Osteoblast (primary cell): Measurements from ENCODE around the gene NISCH. TPM values are rescaled to one million over a fixed set of nuclear protein-coding genes. Genes with fewer than 3 reads are reported as not detected.

Experiments
- DNase-seq: peaks from one replicate; pipeline ENCODE4 v3.0.0; 2011; ENCODE audit warnings: low spot score, mixed read lengths; ENCODE audit not compliant: insufficient read length; ENCODE audit errors: missing footprints
- H2AFZ ChIP-seq: 2 replicates; pipeline ENCODE4 v1.6.0; 2011; ENCODE audit warnings: mild to moderate bottlenecking, low read length
- H3K27ac ChIP-seq: 2 replicates; pipeline ENCODE4 v1.5.1; 2011; ENCODE audit warnings: mild to moderate bottlenecking, low read depth, low read length, moderate library complexity
- H3K27me3 ChIP-seq: 2 replicates; pipeline ENCODE4 v1.6.0; 2012; ENCODE audit warnings: mild to moderate bottlenecking, control low read depth, inconsistent platforms, low read length, moderate library complexity; ENCODE audit not compliant: insufficient read depth
- H3K36me3 ChIP-seq: 2 replicates; pipeline ENCODE4 v1.5.1; 2011; ENCODE audit warnings: mild to moderate bottlenecking, low read length, control low read depth, moderate library complexity; ENCODE audit not compliant: insufficient read depth
- H3K4me1 ChIP-seq: 2 replicates; pipeline ENCODE4 v1.5.1; 2011; ENCODE audit warnings: mild to moderate bottlenecking, low read length, control low read depth, moderate library complexity; ENCODE audit not compliant: insufficient read depth
- H3K4me2 ChIP-seq: 2 replicates; pipeline ENCODE4 v1.6.0; 2011; ENCODE audit warnings: mild to moderate bottlenecking, low read length; ENCODE audit not compliant: insufficient read depth
- H3K4me3 ChIP-seq: fragments of 200-600 bp; sonication (generic); 3 replicates; pipeline ENCODE4 v1.5.1; 2012; ENCODE audit warnings: mild to moderate bottlenecking, low read length, inconsistent platforms; ENCODE audit not compliant: insufficient read depth
- H3K79me2 ChIP-seq: 2 replicates; pipeline ENCODE4 v1.6.0; 2012; ENCODE audit warnings: mild to moderate bottlenecking, low read length, control low read depth, inconsistent platforms; ENCODE audit not compliant: insufficient read depth
- H3K9me3 ChIP-seq: 2 replicates; pipeline ENCODE4 v1.5.1; 2011; ENCODE audit warnings: low read depth, low read length, control low read depth
- H4K20me1 ChIP-seq: 2 replicates; pipeline ENCODE4 v1.6.0; 2012; ENCODE audit warnings: mild to moderate bottlenecking, low read length, control low read depth; ENCODE audit not compliant: insufficient read depth
- total RNA-seq: library from RNA; depleted of rRNA; stranded (reverse); fragments of >200 nt; gene quantifications from 2 replicates; pipeline ENCODE4 v1.2.3, GENCODE V29; 2012
- TF ChIP-seq, protein P1 (sequence below): IDR thresholded peaks from 2 replicates; pipeline ENCODE4 v1.5.1; 2011; ENCODE audit warnings: mild to moderate bottlenecking, low read depth, low read length, moderate library complexity; ENCODE audit errors: extremely low read depth

Gene NISCH
- total RNA-seq, 1 donor: 83.2 TPM

DNA sequence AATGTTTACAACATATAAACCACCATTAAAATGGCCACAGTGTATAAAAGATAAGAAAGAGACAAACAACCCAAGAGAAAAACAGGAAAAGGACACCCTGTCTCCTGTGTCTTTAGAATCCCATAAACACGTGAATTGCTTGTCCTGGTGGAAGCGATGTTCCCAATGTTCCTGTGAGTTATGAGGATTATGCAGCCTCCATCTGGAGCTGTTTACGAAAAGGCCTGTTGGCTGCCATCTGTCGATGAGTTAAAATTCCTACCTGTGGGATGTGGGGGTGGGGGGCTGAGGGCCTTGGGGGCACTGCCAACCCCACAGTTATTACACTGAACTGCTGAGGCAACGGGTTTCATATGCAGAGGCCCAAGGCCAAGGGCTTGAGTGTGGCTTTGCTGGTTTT, 13.6 kb downstream of the NISCH start:
- DNase-seq: no peak

DNA sequence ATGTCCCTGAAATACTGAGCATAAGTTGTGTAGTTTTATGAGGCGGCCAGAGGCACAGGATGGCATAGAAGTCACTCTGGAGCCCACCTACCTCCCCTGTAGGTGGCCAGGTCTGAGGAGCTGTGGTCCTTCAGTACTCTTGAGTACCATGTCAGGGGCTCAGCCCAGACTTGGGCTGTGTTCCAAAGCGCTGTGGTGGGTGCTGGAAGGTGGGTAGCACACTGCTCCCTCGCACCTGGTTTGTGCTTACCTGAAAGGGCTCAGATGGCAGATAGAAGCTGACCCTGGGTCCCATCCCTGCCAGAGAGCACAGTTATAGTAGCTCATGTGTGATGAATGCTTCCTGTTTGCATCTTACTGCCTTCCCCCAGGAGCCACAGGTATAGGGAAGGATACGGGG, 15.5 kb downstream of the NISCH start:
- DNase-seq: no peak
- Histone ChIP-seq H3K4me2 (no peak overlapping the region), H2AFZ (no peak overlapping the region), H3K4me3 (no peak overlapping the region), H4K20me1 (peaks cover 36% of the 10 kb centered on the region), H3K9me3 (no peaks in the 10 kb centered on the region), H3K36me3 (peaks cover 59% of the 10 kb centered on the region), H3K27ac (no peak overlapping the region), H3K27me3 (no peaks in the 10 kb centered on the region), H3K4me1 (peaks cover 16% of the 10 kb centered on the region), H3K79me2 (peaks cover 50% of the 10 kb centered on the region)
- TF ChIP-seq, protein P1, sequence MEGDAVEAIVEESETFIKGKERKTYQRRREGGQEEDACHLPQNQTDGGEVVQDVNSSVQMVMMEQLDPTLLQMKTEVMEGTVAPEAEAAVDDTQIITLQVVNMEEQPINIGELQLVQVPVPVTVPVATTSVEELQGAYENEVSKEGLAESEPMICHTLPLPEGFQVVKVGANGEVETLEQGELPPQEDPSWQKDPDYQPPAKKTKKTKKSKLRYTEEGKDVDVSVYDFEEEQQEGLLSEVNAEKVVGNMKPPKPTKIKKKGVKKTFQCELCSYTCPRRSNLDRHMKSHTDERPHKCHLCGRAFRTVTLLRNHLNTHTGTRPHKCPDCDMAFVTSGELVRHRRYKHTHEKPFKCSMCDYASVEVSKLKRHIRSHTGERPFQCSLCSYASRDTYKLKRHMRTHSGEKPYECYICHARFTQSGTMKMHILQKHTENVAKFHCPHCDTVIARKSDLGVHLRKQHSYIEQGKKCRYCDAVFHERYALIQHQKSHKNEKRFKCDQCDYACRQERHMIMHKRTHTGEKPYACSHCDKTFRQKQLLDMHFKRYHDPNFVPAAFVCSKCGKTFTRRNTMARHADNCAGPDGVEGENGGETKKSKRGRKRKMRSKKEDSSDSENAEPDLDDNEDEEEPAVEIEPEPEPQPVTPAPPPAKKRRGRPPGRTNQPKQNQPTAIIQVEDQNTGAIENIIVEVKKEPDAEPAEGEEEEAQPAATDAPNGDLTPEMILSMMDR: no peak

More for the DNA sequence above, 13.6 kb downstream of the NISCH start:
- TF ChIP-seq, protein P1: no peak
- peaks cover 25% of the 10 kb centered on the region for H3K4me1 ChIP-seq
- H3K9me3 ChIP-seq: no peaks in the 10 kb centered on the region
- H3K27me3 ChIP-seq: no peaks in the 10 kb centered on the region
- no peak overlapping the region for H3K27ac ChIP-seq
- no peak overlapping the region for H3K4me2 ChIP-seq
- no peak overlapping the region for H2AFZ ChIP-seq
- peaks cover 42% of the 10 kb centered on the region for H3K36me3 ChIP-seq
- no peak overlapping the region for H3K4me3 ChIP-seq
- H4K20me1 ChIP-seq: peaks cover 43% of the 10 kb centered on the region
- peaks cover 62% of the 10 kb centered on the region for H3K79me2 ChIP-seq

DNA sequence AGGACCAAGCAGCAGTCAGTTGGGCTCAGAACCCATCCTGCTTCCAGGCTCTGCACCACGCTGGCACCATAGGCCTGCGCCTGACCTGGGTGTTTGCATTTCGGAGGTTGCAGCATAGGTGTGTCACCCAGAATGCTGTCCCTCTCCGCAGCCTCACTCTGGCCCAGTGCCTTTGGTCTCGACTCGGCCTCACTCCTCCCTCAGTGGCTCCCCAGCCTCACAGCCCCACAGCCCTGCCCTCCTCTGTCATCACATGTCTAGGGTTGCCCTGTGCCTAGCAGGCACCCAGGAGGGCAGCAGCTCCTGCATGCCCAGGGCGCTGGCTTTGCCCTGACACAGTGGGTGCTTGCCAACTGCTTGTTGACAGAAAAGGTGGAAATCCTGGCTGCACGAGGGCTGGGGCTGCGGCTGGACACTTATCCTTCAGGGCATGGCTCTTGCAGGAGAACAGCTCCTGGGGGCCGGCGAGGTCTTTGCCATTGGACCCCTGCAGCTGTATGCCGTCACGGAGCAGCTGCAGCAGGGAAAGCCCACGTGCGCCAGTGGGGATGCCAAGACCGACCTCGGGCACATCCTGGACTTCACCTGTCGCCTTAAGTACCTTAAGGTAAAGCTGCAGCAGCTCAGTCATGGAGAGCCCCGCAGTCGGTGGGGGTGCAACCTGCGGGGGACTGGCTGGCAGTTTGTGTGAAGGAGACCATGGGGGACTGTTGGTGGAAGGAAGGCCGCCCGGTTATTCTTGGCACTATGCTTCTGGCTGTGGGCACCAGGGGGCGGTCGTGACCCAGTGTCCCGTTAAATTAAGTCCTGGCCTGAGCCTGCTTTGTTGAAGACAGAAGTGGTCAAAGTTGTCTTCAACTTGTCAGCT, 16.2 kb downstream of the NISCH start:
- Histone ChIP-seq H3K4me3 (no peak overlapping the region), H3K4me1 (peaks cover 9% of the 10 kb centered on the region), H3K4me2 (no peak overlapping the region), H3K27ac (no peak overlapping the region), H3K27me3 (no peaks in the 10 kb centered on the region), H3K9me3 (no peaks in the 10 kb centered on the region), H3K79me2 (peaks cover 47% of the 10 kb centered on the region), H3K36me3 (peaks cover 63% of the 10 kb centered on the region), H4K20me1 (peaks cover 30% of the 10 kb centered on the region), H2AFZ (no peak overlapping the region)
- peak; percentile 95 for DNase-seq
- TF ChIP-seq, protein P1: peak; percentile 80

DNA sequence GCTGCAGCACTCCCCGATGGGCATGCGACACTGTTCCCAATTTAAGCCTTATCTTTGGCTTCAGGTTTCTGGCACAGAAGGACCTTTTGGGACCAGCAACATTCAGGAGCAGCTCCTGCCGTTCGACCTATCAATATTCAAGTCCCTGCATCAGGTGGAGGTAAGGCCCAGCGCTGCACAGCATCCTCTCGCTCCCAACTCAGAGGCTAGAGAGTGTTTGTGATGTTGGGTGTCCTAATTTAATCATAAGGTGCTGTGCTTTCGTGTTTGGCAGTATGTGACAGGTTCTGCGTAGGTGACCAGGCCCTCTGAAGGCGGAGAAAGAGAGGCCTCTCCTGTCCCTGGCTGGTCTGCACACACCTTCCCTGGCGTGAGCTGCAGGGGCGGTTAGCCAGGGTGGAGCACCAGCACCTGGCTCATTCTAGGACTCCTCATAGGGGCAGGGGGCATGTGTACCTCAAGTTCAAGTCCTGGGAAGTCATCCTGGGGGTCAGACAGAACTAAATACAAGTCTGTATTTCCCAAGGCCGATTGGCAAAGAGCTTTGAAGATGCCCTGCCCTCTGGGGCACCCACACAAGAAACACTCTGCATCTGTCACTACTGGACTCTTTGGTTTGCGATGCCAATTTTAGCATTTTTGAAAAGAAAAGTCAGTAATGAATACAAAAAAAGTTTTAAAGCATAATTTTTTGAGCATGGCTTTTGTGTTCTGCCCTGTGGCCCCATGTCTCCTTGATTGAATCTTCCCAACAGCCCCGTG, 17.0 kb downstream of the NISCH start:
- H3K36me3 ChIP-seq: peaks cover 65% of the 10 kb centered on the region

More for the DNA sequence above, 17.0 kb downstream of the NISCH start:
- no peak overlapping the region for H3K4me2 ChIP-seq
- TF ChIP-seq, protein P1: no peak
- no peaks in the 10 kb centered on the region for H3K27me3 ChIP-seq
- no peak for DNase-seq
- H3K27ac ChIP-seq: no peak overlapping the region
- H3K4me1 ChIP-seq: peaks cover 8% of the 10 kb centered on the region
- peaks cover 28% of the 10 kb centered on the region for H4K20me1 ChIP-seq
- peaks cover 40% of the 10 kb centered on the region for H3K79me2 ChIP-seq
- H3K4me3 ChIP-seq: no peak overlapping the region
- H3K9me3 ChIP-seq: no peaks in the 10 kb centered on the region
- no peak overlapping the region for H2AFZ ChIP-seq
